GM23338 (cell line): ENCODE results near the gene CDIPT. TPM values are rescaled to one million over a fixed set of nuclear protein-coding genes. Genes with fewer than 3 reads are reported as not detected.

Source experiments
- ATAC-seq: fragments of 200-7000 bp; cut with Tn5 transposase; 3 replicates; pipeline ENCODE4 v1.9.1; 2020
- DNase-seq: peaks from one replicate; pipeline ENCODE4 v3.0.0-alpha.2; 2015; ENCODE audit warnings: low spot score
- H2AFZ ChIP-seq: fragments of 200-600 bp; sonication (generic); 2 replicates; pipeline ENCODE4 v1.8.0; 2016; ENCODE audit warnings: antibody characterized with exemption, mild to moderate bottlenecking, moderate library complexity
- H3F3A ChIP-seq: fragments of 200-600 bp; sonication (generic); replicated peaks from 2 replicates; pipeline ENCODE4 v1.8.0; 2017; ENCODE audit warnings: antibody characterized with exemption, mixed run types, low read depth
- H3K27ac ChIP-seq: fragments of 200-600 bp; sonication (generic); 2 replicates; pipeline ENCODE4 v1.6.1; 2016; ENCODE audit warnings: low read depth
- H3K27me3 ChIP-seq: fragments of 200-600 bp; sonication (generic); 2 replicates; pipeline ENCODE4 v1.8.0; 2016; ENCODE audit warnings: mild to moderate bottlenecking, mixed run types, moderate library complexity; ENCODE audit not compliant: insufficient read depth
- H3K36me3 ChIP-seq: fragments of 200-600 bp; sonication (generic); 2 replicates; pipeline ENCODE4 v1.8.0; 2016; ENCODE audit warnings: mild to moderate bottlenecking; ENCODE audit not compliant: insufficient read depth
- H3K4me1 ChIP-seq: fragments of 200-600 bp; sonication (generic); 2 replicates; pipeline ENCODE4 v1.8.0; 2016; ENCODE audit warnings: mild to moderate bottlenecking, moderate library complexity; ENCODE audit not compliant: insufficient read depth
- H3K4me2 ChIP-seq: fragments of 200-600 bp; sonication (generic); 2 replicates; pipeline ENCODE4 v1.7.1; 2017; ENCODE audit warnings: mixed run types
- H3K4me3 ChIP-seq: fragments of 200-600 bp; sonication (generic); 2 replicates; pipeline ENCODE4 v1.6.1; 2016; ENCODE audit warnings: mixed run types
- H3K79me2 ChIP-seq: fragments of 200-600 bp; sonication (generic); replicated peaks from 2 replicates; pipeline ENCODE4 v1.8.0; 2017; ENCODE audit warnings: mild to moderate bottlenecking; ENCODE audit not compliant: insufficient read depth
- H3K9me2 ChIP-seq: fragments of 200-600 bp; sonication (generic); 2 replicates; pipeline ENCODE4 v1.8.0; 2017; ENCODE audit not compliant: insufficient read depth
- H4K20me1 ChIP-seq: fragments of 200-600 bp; sonication (generic); replicated peaks from 2 replicates; pipeline ENCODE4 v1.8.0; 2017; ENCODE audit warnings: mild to moderate bottlenecking; ENCODE audit not compliant: insufficient read depth
- H3K27ac Mint-ChIP-seq: 2 replicates; pipeline ENCODE4 v1.8.0; 2020; ENCODE audit warnings: inconsistent platforms, mild to moderate bottlenecking, moderate library complexity, mixed read lengths
- H3K27me3 Mint-ChIP-seq: 3 replicates; pipeline ENCODE4 v1.8.0; 2022; ENCODE audit warnings: low read depth, mild to moderate bottlenecking, moderate library complexity, mixed read lengths, inconsistent platforms; ENCODE audit not compliant: insufficient read depth, poor library complexity
- H3K36me3 Mint-ChIP-seq: 3 replicates; pipeline ENCODE4 v1.8.0; 2021; ENCODE audit warnings: low read depth, mild to moderate bottlenecking, inconsistent platforms, moderate library complexity, mixed read lengths
- H3K4me1 Mint-ChIP-seq: 3 replicates; pipeline ENCODE4 v1.8.0; 2020; ENCODE audit warnings: mild to moderate bottlenecking, inconsistent platforms, mixed read lengths
- H3K4me3 Mint-ChIP-seq: 3 replicates; pipeline ENCODE4 v1.8.0; 2021; ENCODE audit warnings: moderate library complexity, mild to moderate bottlenecking, inconsistent platforms, mixed read lengths
- H3K9me3 Mint-ChIP-seq: 3 replicates; pipeline ENCODE4 v1.8.0; 2020; ENCODE audit warnings: moderate library complexity, mild to moderate bottlenecking, inconsistent platforms, mixed read lengths
- CREB1 ChIP-seq: fragments of 250-450 bp; sonication (Bioruptor Pico); IDR thresholded peaks from 2 replicates; pipeline ENCODE4 v1.5.0; 2020; ENCODE audit warnings: low read depth, mild to moderate bottlenecking, moderate library complexity
- CTCF ChIP-seq, 2 experiments: fragments of 200-600 bp in 1 of 2; sonication (generic) in 1 of 2; conservative IDR thresholded peaks; 2 replicates each; pipeline versions ENCODE4 v1.5.1 to v1.6.1; 2016 to 2017; ENCODE audit warnings: antibody characterized with exemption in 2 of 2, low read depth in 2 of 2, mild to moderate bottlenecking in 2 of 2, moderate library complexity in 1 of 2
- ETS1 ChIP-seq: IDR thresholded peaks from 2 replicates; pipeline ENCODE4 v1.6.1; 2016; ENCODE audit warnings: antibody characterized with exemption
- EZH2 ChIP-seq: fragments of 200-600 bp; sonication (generic); IDR thresholded peaks from one replicate; pipeline ENCODE4 v1.8.0; 2017; ENCODE audit warnings: antibody characterized with exemption, mild to moderate bottlenecking, low read depth; ENCODE audit not compliant: unreplicated experiment
- EZH2phosphoT487 ChIP-seq: fragments of 200-600 bp; sonication (generic); IDR thresholded peaks from one replicate; pipeline ENCODE4 v1.8.1; 2018; ENCODE audit warnings: antibody characterized with exemption; ENCODE audit not compliant: unreplicated experiment
- JUNB ChIP-seq: IDR thresholded peaks from one replicate; pipeline ENCODE4 v1.6.1; 2016; ENCODE audit warnings: antibody characterized with exemption; ENCODE audit not compliant: unreplicated experiment
- NANOG ChIP-seq: IDR thresholded peaks from 2 replicates; pipeline ENCODE4 v1.6.1; 2016; ENCODE audit warnings: antibody characterized with exemption, borderline replicate concordance
- POLR2AphosphoS5 ChIP-seq: IDR thresholded peaks from 2 replicates; pipeline ENCODE4 v1.6.1; 2016; ENCODE audit warnings: antibody characterized with exemption, low read depth
- STAT1 ChIP-seq: IDR thresholded peaks from one replicate; pipeline ENCODE4 v1.6.1; 2016; ENCODE audit warnings: antibody characterized with exemption; ENCODE audit not compliant: unreplicated experiment
- ZNF114 ChIP-seq: fragments of 250-450 bp; sonication (Bioruptor Pico); IDR thresholded peaks from 2 replicates; pipeline ENCODE4 v1.5.0; 2020; ENCODE audit warnings: mild to moderate bottlenecking, moderate library complexity
- ZNF331 ChIP-seq: fragments of 250-450 bp; sonication (Bioruptor Pico); IDR thresholded peaks from 2 replicates; pipeline ENCODE4 v1.5.0; 2020; ENCODE audit warnings: low read depth, mild to moderate bottlenecking, moderate library complexity
- polyA plus RNA-seq: library from polyadenylated mRNA; unstranded; fragments of >200 nt; fragmentation: Nextera tagmentation; extraction: Ambion mirVana; gene quantifications from 2 replicates; pipeline ENCODE4 v1.2.1, GENCODE V29; 2016
- total RNA-seq: library from RNA; depleted of rRNA; stranded (reverse); fragments of >200 nt; shearing (Covaris generic); gene quantifications from 2 replicates; pipeline ENCODE4 v1.2.3, GENCODE V29; 2014
- TF ChIP-seq, protein P1 (sequence below): fragments of 250-450 bp; sonication (Bioruptor Pico); IDR thresholded peaks from 2 replicates; pipeline ENCODE4 v1.5.0; 2020; ENCODE audit warnings: mild to moderate bottlenecking, moderate library complexity
- TF ChIP-seq, protein P2 (sequence below): IDR thresholded peaks from one replicate; pipeline ENCODE4 v1.6.1; 2018; ENCODE audit warnings: antibody characterized with exemption; ENCODE audit not compliant: unreplicated experiment

Gene CDIPT
- total and polyA plus RNA-seq, 2 experiments from 2014 or later = 36.2 to 78.1 TPM

GRCh38 chr16:29871822-29872546 lies 9.0 kb upstream of the CDIPT start:
- Histone ChIP-seq H3K79me2 (no peaks in the 10 kb centered on the region), H3K4me3 (no peak overlapping the region), H3K9me2 (no peaks in the 10 kb centered on the region), H4K20me1 (no peaks in the 10 kb centered on the region), H3K4me1 (peaks cover 4% of the 10 kb centered on the region), H3K4me2 (no peak overlapping the region), H3K27ac (no peak overlapping the region), H3F3A (peaks cover 6% of the 10 kb centered on the region; the same call in 1 of the 2 replicates), H3K36me3 (no peaks in the 10 kb centered on the region), H2AFZ (no peak overlapping the region), H3K27me3 (no peaks in the 10 kb centered on the region)
- Mint-ChIP-seq H3K27ac (no peak overlapping the region), H3K36me3 (0 out of 3 replicates have a peak, but pooled peaks cover 3% of the 10 kb centered on the region), H3K9me3 (no peaks in the 10 kb centered on the region; the same call in 1 of the 3 replicates), H3K4me1 (peaks cover 7% of the 10 kb centered on the region), H3K27me3 (peaks cover 10% of the 10 kb centered on the region), H3K4me3 (no peak overlapping the region)
- DNase-seq = no peak
- no peak for ATAC-seq
- TF ChIP-seq, protein P1, sequence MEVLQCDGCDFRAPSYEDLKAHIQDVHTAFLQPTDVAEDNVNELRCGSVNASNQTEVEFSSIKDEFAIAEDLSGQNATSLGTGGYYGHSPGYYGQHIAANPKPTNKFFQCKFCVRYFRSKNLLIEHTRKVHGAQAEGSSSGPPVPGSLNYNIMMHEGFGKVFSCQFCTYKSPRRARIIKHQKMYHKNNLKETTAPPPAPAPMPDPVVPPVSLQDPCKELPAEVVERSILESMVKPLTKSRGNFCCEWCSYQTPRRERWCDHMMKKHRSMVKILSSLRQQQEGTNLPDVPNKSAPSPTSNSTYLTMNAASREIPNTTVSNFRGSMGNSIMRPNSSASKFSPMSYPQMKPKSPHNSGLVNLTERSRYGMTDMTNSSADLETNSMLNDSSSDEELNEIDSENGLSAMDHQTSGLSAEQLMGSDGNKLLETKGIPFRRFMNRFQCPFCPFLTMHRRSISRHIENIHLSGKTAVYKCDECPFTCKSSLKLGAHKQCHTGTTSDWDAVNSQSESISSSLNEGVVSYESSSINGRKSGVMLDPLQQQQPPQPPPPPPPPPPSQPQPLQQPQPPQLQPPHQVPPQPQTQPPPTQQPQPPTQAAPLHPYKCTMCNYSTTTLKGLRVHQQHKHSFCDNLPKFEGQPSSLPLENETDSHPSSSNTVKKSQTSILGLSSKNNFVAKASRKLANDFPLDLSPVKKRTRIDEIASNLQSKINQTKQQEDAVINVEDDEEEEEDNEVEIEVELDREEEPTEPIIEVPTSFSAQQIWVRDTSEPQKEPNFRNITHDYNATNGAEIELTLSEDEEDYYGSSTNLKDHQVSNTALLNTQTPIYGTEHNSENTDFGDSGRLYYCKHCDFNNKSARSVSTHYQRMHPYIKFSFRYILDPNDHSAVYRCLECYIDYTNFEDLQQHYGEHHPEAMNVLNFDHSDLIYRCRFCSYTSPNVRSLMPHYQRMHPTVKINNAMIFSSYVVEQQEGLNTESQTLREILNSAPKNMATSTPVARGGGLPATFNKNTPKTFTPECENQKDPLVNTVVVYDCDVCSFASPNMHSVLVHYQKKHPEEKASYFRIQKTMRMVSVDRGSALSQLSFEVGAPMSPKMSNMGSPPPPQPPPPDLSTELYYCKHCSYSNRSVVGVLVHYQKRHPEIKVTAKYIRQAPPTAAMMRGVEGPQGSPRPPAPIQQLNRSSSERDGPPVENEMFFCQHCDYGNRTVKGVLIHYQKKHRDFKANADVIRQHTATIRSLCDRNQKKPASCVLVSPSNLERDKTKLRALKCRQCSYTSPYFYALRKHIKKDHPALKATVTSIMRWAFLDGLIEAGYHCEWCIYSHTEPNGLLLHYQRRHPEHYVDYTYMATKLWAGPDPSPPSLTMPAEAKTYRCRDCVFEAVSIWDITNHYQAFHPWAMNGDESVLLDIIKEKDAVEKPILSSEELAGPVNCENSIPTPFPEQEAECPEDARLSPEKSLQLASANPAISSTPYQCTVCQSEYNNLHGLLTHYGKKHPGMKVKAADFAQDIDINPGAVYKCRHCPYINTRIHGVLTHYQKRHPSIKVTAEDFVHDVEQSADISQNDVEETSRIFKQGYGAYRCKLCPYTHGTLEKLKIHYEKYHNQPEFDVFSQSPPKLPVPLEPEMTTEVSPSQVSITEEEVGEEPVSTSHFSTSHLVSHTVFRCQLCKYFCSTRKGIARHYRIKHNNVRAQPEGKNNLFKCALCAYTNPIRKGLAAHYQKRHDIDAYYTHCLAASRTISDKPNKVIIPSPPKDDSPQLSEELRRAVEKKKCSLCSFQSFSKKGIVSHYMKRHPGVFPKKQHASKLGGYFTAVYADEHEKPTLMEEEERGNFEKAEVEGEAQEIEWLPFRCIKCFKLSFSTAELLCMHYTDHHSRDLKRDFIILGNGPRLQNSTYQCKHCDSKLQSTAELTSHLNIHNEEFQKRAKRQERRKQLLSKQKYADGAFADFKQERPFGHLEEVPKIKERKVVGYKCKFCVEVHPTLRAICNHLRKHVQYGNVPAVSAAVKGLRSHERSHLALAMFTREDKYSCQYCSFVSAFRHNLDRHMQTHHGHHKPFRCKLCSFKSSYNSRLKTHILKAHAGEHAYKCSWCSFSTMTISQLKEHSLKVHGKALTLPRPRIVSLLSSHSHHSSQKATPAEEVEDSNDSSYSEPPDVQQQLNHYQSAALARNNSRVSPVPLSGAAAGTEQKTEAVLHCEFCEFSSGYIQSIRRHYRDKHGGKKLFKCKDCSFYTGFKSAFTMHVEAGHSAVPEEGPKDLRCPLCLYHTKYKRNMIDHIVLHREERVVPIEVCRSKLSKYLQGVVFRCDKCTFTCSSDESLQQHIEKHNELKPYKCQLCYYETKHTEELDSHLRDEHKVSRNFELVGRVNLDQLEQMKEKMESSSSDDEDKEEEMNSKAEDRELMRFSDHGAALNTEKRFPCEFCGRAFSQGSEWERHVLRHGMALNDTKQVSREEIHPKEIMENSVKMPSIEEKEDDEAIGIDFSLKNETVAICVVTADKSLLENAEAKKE = no peak
- no peak for TF ChIP-seq NANOG
- no peak for TF ChIP-seq POLR2AphosphoS5
- no peak for TF ChIP-seq JUNB
- TF ChIP-seq ZNF114 (CRISPR knock-in tag) = no peak
- no peak for TF ChIP-seq ETS1
- TF ChIP-seq CTCF (conservative IDR thresholded peaks at IDR 0.05; ENCODE audit: low read depth in 2 of 2) = no peak
- TF ChIP-seq, protein P2, sequence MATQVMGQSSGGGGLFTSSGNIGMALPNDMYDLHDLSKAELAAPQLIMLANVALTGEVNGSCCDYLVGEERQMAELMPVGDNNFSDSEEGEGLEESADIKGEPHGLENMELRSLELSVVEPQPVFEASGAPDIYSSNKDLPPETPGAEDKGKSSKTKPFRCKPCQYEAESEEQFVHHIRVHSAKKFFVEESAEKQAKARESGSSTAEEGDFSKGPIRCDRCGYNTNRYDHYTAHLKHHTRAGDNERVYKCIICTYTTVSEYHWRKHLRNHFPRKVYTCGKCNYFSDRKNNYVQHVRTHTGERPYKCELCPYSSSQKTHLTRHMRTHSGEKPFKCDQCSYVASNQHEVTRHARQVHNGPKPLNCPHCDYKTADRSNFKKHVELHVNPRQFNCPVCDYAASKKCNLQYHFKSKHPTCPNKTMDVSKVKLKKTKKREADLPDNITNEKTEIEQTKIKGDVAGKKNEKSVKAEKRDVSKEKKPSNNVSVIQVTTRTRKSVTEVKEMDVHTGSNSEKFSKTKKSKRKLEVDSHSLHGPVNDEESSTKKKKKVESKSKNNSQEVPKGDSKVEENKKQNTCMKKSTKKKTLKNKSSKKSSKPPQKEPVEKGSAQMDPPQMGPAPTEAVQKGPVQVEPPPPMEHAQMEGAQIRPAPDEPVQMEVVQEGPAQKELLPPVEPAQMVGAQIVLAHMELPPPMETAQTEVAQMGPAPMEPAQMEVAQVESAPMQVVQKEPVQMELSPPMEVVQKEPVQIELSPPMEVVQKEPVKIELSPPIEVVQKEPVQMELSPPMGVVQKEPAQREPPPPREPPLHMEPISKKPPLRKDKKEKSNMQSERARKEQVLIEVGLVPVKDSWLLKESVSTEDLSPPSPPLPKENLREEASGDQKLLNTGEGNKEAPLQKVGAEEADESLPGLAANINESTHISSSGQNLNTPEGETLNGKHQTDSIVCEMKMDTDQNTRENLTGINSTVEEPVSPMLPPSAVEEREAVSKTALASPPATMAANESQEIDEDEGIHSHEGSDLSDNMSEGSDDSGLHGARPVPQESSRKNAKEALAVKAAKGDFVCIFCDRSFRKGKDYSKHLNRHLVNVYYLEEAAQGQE = no peak
- no peak for TF ChIP-seq STAT1
- TF ChIP-seq CREB1 (CRISPR knock-in tag) = no peak
- no peak for TF ChIP-seq EZH2
- no peak for TF ChIP-seq ZNF331
- no peak for TF ChIP-seq EZH2phosphoT487
